H1 (cell line): ENCODE measurements around the gene THADA. TPM values are rescaled to one million over a fixed set of nuclear protein-coding genes. Genes with fewer than 3 reads are reported as not detected.

Experiments used
- CTCF ChIA-PET: fragments of 300-600 bp; sonication (Branson Sonifier 250); formaldehyde crosslinking; loops from one replicate; lab custom pipeline; 2021; ENCODE audit not compliant: partially characterized antibody; lab: Charles Lee
- POLR2A ChIA-PET: fragments of 300-600 bp; sonication (Branson Sonifier 250); formaldehyde crosslinking; loops from one replicate; lab custom pipeline; 2021; ENCODE audit warnings: inconsistent platforms; ENCODE audit not compliant: partially characterized antibody; lab: Charles Lee
- DNase-seq, 2 experiments: peaks; one replicate each; pipeline versions ENCODE4 v3.0.0 to v3.0.0-alpha.2; 2010 to 2022; ENCODE audit warnings: low spot score in 2 of 2, low read depth in 1 of 2, mixed read lengths in 1 of 2
- FAIRE-seq: peaks from 2 replicates; lab custom pipeline; 2011; peaks lifted over from hg19 to GRCh38; lab: Jason Lieb, UNC
- H2AFZ ChIP-seq: 2 replicates; pipeline ENCODE4 v1.8.1; 2012; ENCODE audit warnings: low read length, inconsistent platforms
- H2AK5ac ChIP-seq: 2 replicates; pipeline ENCODE4 v1.6.1; 2013; ENCODE audit warnings: low read depth, low read length
- H2BK120ac ChIP-seq: replicated peaks from 2 replicates; pipeline ENCODE3; 2013; ENCODE audit warnings: low read depth, low read length, inconsistent platforms
- H2BK12ac ChIP-seq: 2 replicates; pipeline ENCODE4 v1.6.1; 2013; ENCODE audit warnings: low read depth, low read length
- H2BK15ac ChIP-seq: 2 replicates; pipeline ENCODE4 v1.6.1; 2013; ENCODE audit warnings: low read length
- H2BK20ac ChIP-seq: 2 replicates; pipeline ENCODE4 v1.6.1; 2013; ENCODE audit warnings: low read length
- H2BK5ac ChIP-seq: 2 replicates; pipeline ENCODE4 v1.6.1; 2013; ENCODE audit warnings: low read depth, low read length
- H3K14ac ChIP-seq: 2 replicates; pipeline ENCODE4 v1.6.1; 2013; ENCODE audit warnings: inconsistent platforms; ENCODE audit not compliant: insufficient read length
- H3K18ac ChIP-seq: 2 replicates; pipeline ENCODE4 v1.6.1; 2013; ENCODE audit warnings: low read length; ENCODE audit errors: extremely low read depth
- H3K23ac ChIP-seq: 2 replicates; pipeline ENCODE4 v1.6.1; 2013; ENCODE audit warnings: inconsistent platforms; ENCODE audit not compliant: insufficient read length
- H3K23me2 ChIP-seq: 2 replicates; pipeline ENCODE4 v1.6.1; 2013; ENCODE audit warnings: low read depth, low read length
- H3K27ac ChIP-seq: 2 replicates; pipeline ENCODE4 v1.6.1; 2011; ENCODE audit warnings: low read depth, low read length, inconsistent platforms
- H3K27me3 ChIP-seq, 4 experiments: replicated peaks in 1 of 4; 1 replicate in 1 of 4; 2 replicates in 3 of 4; pipeline versions ENCODE4 v1.6.1 to v1.8.1; 2011 to 2013; ENCODE audit warnings: low read length in 3 of 4, mild to moderate bottlenecking in 3 of 4, inconsistent platforms in 2 of 4, mixed read lengths in 2 of 4, moderate library complexity in 1 of 4; ENCODE audit not compliant: control insufficient read depth in 3 of 4, insufficient read depth in 3 of 4; ENCODE audit errors: extremely low read depth in 1 of 4
- H3K36me3 ChIP-seq, 4 experiments: 2 replicates each; pipeline versions ENCODE4 v1.6.1 to v1.8.1; 2011 to 2013; ENCODE audit warnings: mild to moderate bottlenecking in 4 of 4, low read length in 3 of 4, moderate library complexity in 2 of 4, control low read depth in 1 of 4, inconsistent platforms in 1 of 4; ENCODE audit not compliant: insufficient read depth in 4 of 4, control insufficient read depth in 2 of 4
- H3K4ac ChIP-seq: replicated peaks from 2 replicates; pipeline ENCODE3; 2013; ENCODE audit warnings: low read length, low read depth, mixed read lengths, inconsistent platforms; ENCODE audit not compliant: insufficient read length
- H3K4me1 ChIP-seq, 4 experiments: replicated peaks in 1 of 4; 1 replicate in 1 of 4; 2 replicates in 3 of 4; pipeline versions ENCODE4 v1.6.1 to v1.8.1; 2011 to 2013; ENCODE audit warnings: low read length in 3 of 4, inconsistent platforms in 2 of 4, mixed read lengths in 1 of 4; ENCODE audit not compliant: insufficient read depth in 4 of 4, control insufficient read depth in 3 of 4
- H3K4me2 ChIP-seq, 2 experiments: 2 replicates each; pipeline versions ENCODE4 v1.6.1 to v1.8.1; 2011 to 2013; ENCODE audit warnings: low read depth in 2 of 2, low read length in 2 of 2, control low read depth in 1 of 2, inconsistent platforms in 1 of 2, mild to moderate bottlenecking in 1 of 2; ENCODE audit not compliant: insufficient read depth in 1 of 2
- H3K4me3 ChIP-seq, 4 experiments: fragments of 200-600, 300-600 bp in 1 of 4; sonication (generic), shearing (Covaris generic), sonication (Bioruptor Twin) in 1 of 4; 2 replicates each; pipeline versions ENCODE4 v1.5.1 to v1.8.1; 2011 to 2016; ENCODE audit warnings: low read length in 4 of 4, low read depth in 3 of 4, control low read depth in 2 of 4, inconsistent platforms in 2 of 4, mild to moderate bottlenecking in 2 of 4, mixed read lengths in 1 of 4, moderate library complexity in 1 of 4; ENCODE audit not compliant: insufficient read depth in 2 of 4; ENCODE audit errors: extremely low read depth in 1 of 4
- H3K56ac ChIP-seq: replicated peaks from 2 replicates; pipeline ENCODE3; 2013; ENCODE audit warnings: low read depth, mild to moderate bottlenecking, mixed read lengths, low read length, inconsistent platforms; ENCODE audit not compliant: insufficient read length
- H3K79me1 ChIP-seq: 2 replicates; pipeline ENCODE4 v1.6.1; 2013; ENCODE audit warnings: low read depth, low read length, control low read depth
- H3K79me2 ChIP-seq, 2 experiments: 2 replicates each; pipeline versions ENCODE4 v1.6.1 to v1.8.1; 2012 to 2013; ENCODE audit warnings: low read length in 2 of 2, mild to moderate bottlenecking in 2 of 2, inconsistent platforms in 1 of 2; ENCODE audit not compliant: insufficient read depth in 2 of 2, control insufficient read depth in 1 of 2
- H3K9ac ChIP-seq, 4 experiments: replicated peaks in 1 of 4; 1 replicate in 1 of 4; 2 replicates in 3 of 4; pipeline versions ENCODE4 v1.6.1 to v1.8.1; 2011 to 2013; ENCODE audit warnings: low read depth in 3 of 4, low read length in 3 of 4, control low read depth in 2 of 4, mild to moderate bottlenecking in 2 of 4, moderate library complexity in 2 of 4, inconsistent platforms in 1 of 4; ENCODE audit errors: extremely low read depth in 1 of 4
- H3K9me3 ChIP-seq, 2 experiments: 2 replicates each; pipeline versions ENCODE4 v1.6.1 to v1.8.1; 2012 to 2013; ENCODE audit warnings: mild to moderate bottlenecking in 2 of 2, moderate library complexity in 2 of 2, control low read depth in 1 of 2, inconsistent platforms in 1 of 2, low read depth in 1 of 2, low read length in 1 of 2, mixed read lengths in 1 of 2; ENCODE audit not compliant: insufficient read depth in 2 of 2
- H4K20me1 ChIP-seq, 2 experiments: replicated peaks in 1 of 2; 2 replicates each; pipeline versions ENCODE3 to v1.8.1; 2011 to 2013; ENCODE audit warnings: inconsistent platforms in 2 of 2, low read length in 2 of 2, mild to moderate bottlenecking in 1 of 2; ENCODE audit not compliant: insufficient read depth in 2 of 2, control insufficient read depth in 1 of 2
- H4K5ac ChIP-seq: 2 replicates; pipeline ENCODE4 v1.6.1; 2013; ENCODE audit warnings: low read length, low read depth, mixed read lengths, inconsistent platforms; ENCODE audit not compliant: insufficient read length
- H4K8ac ChIP-seq: 2 replicates; pipeline ENCODE4 v1.8.0; 2013; ENCODE audit warnings: mild to moderate bottlenecking, moderate library complexity, low read length, inconsistent platforms; ENCODE audit not compliant: insufficient read depth; ENCODE audit errors: extremely low read depth
- H4K91ac ChIP-seq: replicated peaks from 2 replicates; pipeline ENCODE3; 2013; ENCODE audit warnings: low read length, mixed read lengths, inconsistent platforms; ENCODE audit not compliant: insufficient read length
- CHD2 ChIP-seq: IDR thresholded peaks from 2 replicates; pipeline ENCODE4 v1.6.1; 2012; ENCODE audit warnings: low read length, improper control_type of control experiment
- HDAC2 ChIP-seq, 2 experiments: fragments of 300-600 bp in 1 of 2; sonication (generic) in 1 of 2; IDR thresholded peaks; 2 replicates each; pipeline ENCODE4 v1.6.1; 2011 to 2012; ENCODE audit warnings: low read depth in 2 of 2, low read length in 2 of 2, mild to moderate bottlenecking in 2 of 2, moderate library complexity in 2 of 2, borderline replicate concordance in 1 of 2, inconsistent platforms in 1 of 2
- HDAC6 ChIP-seq: IDR thresholded peaks from one replicate; pipeline ENCODE4 v1.7.1; 2012; ENCODE audit warnings: low read depth, mild to moderate bottlenecking, inconsistent platforms, low read length, moderate library complexity
- JUN ChIP-seq: IDR thresholded peaks from 2 replicates; pipeline ENCODE4 v1.6.1; 2011; ENCODE audit warnings: low read depth, mild to moderate bottlenecking, improper control_type of control experiment, low read length
- MAFK ChIP-seq: IDR thresholded peaks from 2 replicates; pipeline ENCODE4 v1.6.1; 2012; ENCODE audit warnings: low read depth, mild to moderate bottlenecking, improper control_type of control experiment, low read length
- NANOG ChIP-seq: IDR thresholded peaks from 2 replicates; pipeline ENCODE4 v1.6.1; 2011; ENCODE audit warnings: low read length, low read depth, mild to moderate bottlenecking, inconsistent platforms; ENCODE audit not compliant: insufficient read depth, poor library complexity, severe bottlenecking
- NRF1 ChIP-seq: IDR thresholded peaks from 2 replicates; pipeline ENCODE4 v1.6.1; 2011; ENCODE audit warnings: mild to moderate bottlenecking, low read depth, low read length, improper control_type of control experiment
- SIN3A ChIP-seq, 2 experiments: IDR thresholded peaks in 1 of 2; conservative IDR thresholded peaks in 1 of 2; 2 replicates each; pipeline ENCODE4 v1.6.1; 2011 to 2012; ENCODE audit warnings: low read length in 2 of 2, improper control_type of control experiment in 1 of 2, low read depth in 1 of 2, mild to moderate bottlenecking in 1 of 2
- TAF1 ChIP-seq: IDR thresholded peaks from 2 replicates; pipeline ENCODE4 v1.6.1; 2011; ENCODE audit warnings: mild to moderate bottlenecking, low read depth, low read length
- TEAD4 ChIP-seq: IDR thresholded peaks from 2 replicates; pipeline ENCODE4 v1.6.1; 2012; ENCODE audit warnings: low read depth, low read length, inconsistent platforms, mixed read lengths
- YY1 ChIP-seq: IDR thresholded peaks from 2 replicates; pipeline ENCODE4 v1.6.1; 2011; ENCODE audit warnings: low read depth, mild to moderate bottlenecking, low read length
- ZNF274 ChIP-seq: IDR thresholded peaks from 2 replicates; pipeline ENCODE4 v1.7.0; 2012; ENCODE audit warnings: low read length, borderline replicate concordance; ENCODE audit errors: extremely low read depth
- WGBS, 2 experiments: shearing (Covaris generic) in 1 of 2; methylation state at CpG; one replicate each; pipeline versions ENCODE4 v1.1.6 to v1.1.7; 2013 to 2015; ENCODE audit warnings: low lambda C conversion rate in 2 of 2, mixed read lengths in 2 of 2, inconsistent platforms in 1 of 2, low coverage in 1 of 2, missing lambda C conversion rate in 1 of 2; ENCODE audit not compliant: insufficient replicate concordance in 2 of 2, insufficient coverage in 1 of 2, insufficient read length in 1 of 2; ENCODE audit errors: extremely low coverage in 1 of 2, missing lambda C conversion rate in 1 of 2; 5-methylcytosine and 5-hydroxymethylcytosine counted together
- polyA plus RNA-seq, 7 experiments: library from polyadenylated mRNA; depleted of rRNA in 3 of 7; stranded (reverse) in 5 of 7; unstranded in 2 of 7; fragments of >200 nt in 5 of 7; fragments of 200-250 nt in 2 of 7; gene quantifications; 1 replicate in 5 of 7; 2 replicates in 1 of 7; 4 replicates in 1 of 7; pipeline versions ENCODE4 v1.2.1 to v1.2.3, GENCODE V29; 2011 to 2013; ENCODE audit warnings: missing spikeins in 2 of 7, mixed read lengths in 2 of 7
- total RNA-seq: library from RNA; stranded (reverse); fragmentation: NEBNext Ultra II Directional; extraction: Animal tissue kit (Norgen Biotek cat#: 25700); gene quantifications from 2 replicates; pipeline ENCODE4 v1.2.1, GENCODE V29; 2021

The THADA gene
- total and polyA plus RNA-seq, 2 of the 8 experiments (the other 6 are each of a cell fraction or from before 2014, with no cell fraction given) = 22.4 to 26.8 TPM

- Histone ChIP-seq H3K79me1 (no peaks in the 10 kb centered on the region), H2BK120ac (no peak overlapping the region), H3K56ac (no peak overlapping the region), H3K4ac (no peak overlapping the region), H3K79me2 (no peaks in the 10 kb centered on the region), H3K23ac (no peak overlapping the region), H3K14ac (no peak overlapping the region), H3K4me2 (no peak overlapping the region), H4K5ac (no peak overlapping the region), H2BK15ac (no peak overlapping the region), H4K20me1 (no peaks in the 10 kb centered on the region), H3K9me3 (no peaks in the 10 kb centered on the region), H4K8ac (no peak overlapping the region), H3K18ac (no peak overlapping the region), H2BK5ac (no peak overlapping the region), H3K4me3 (no peak overlapping the region), H4K91ac (no peak overlapping the region), H3K9ac (no peak overlapping the region), H3K23me2 (no peaks in the 10 kb centered on the region; the same call in 1 of the 2 replicates), H2AK5ac (no peak overlapping the region), H3K27ac (no peak overlapping the region), H3K36me3 (no peaks in the 10 kb centered on the region; a peak in 1 of 8 replicates), H2BK20ac (no peak overlapping the region), H3K4me1 (peaks cover 4 to 19% (median 12%) of the 10 kb centered on the region in 4 experiments; a peak in 6 of 7 replicates), H2BK12ac (no peak overlapping the region), H2AFZ (no peak overlapping the region), H3K27me3 (no peaks in the 10 kb centered on the region)
- CTCF ChIA-PET = interaction anchor here (1.1 kb wide), 1 partner anchor 10 kb away, joined by 3 read pairs; no protein-coding TSS in a partner anchor
- FAIRE-seq (no peak), DNase-seq (no peak)
- POLR2A ChIA-PET = no interaction called here
- WGBS, 2 experiments = 91% methylated on average over 13 of the region's 13 CpGs; no CpG with 5 or more reads in 1 of the 2 experiments
- TF ChIP-seq MAFK (no peak), CHD2 (no peak), TEAD4 (no peak), TAF1 (no peak), YY1 (no peak), JUN (no peak), NANOG (no peak), HDAC2 (IDR thresholded peaks at IDR 0.05; ENCODE audit: borderline replicate concordance in 1 of 2, low read depth in 2 of 2, low read length in 2 of 2) (no peak), NRF1 (no peak), HDAC6 (no peak), SIN3A (conservative IDR thresholded peaks at IDR 0.05 in 1 of 2, IDR thresholded peaks at IDR 0.05 in 1 of 2; ENCODE audit: low read depth in 1 of 2, low read length in 2 of 2) (no peak), ZNF274 (no peak)
Observed at GRCh38 chr2:43341959-43342757, 253.7 kb downstream of the THADA start.
